Body of pancreas (tissue), 4 donors: ENCODE data around the gene SLC13A4. TPM values are rescaled to one million over a fixed set of nuclear protein-coding genes. Genes with fewer than 3 reads are reported as not detected.
"Not testable (repeated sequence)": the region's sequence is repeated elsewhere in the genome, so short reads cannot be mapped to it uniquely, and the experiment has no call there.

ENCODE experiments used
- ATAC-seq: fragments of 150-250 bp; one replicate; pipeline ENCODE4 v1.9.1; 2016
- DNase-seq, 4 donors: peaks; one replicate each; pipeline ENCODE4 v3.0.0-alpha.2; 2019
- H3K27ac ChIP-seq, 4 donors: fragments of 200-600 bp; sonication (generic); 1 replicate in 3 of 4; 2 replicates in 1 of 4; pipeline versions ENCODE4 v1.5.1 to v1.6.1; 2016 to 2019; ENCODE audit warnings: mild to moderate bottlenecking in 1 of 4, mixed read lengths in 1 of 4, moderate library complexity in 1 of 4
- H3K27me3 ChIP-seq, 2 donors: fragments of 200-600 bp; sonication (generic); one replicate each; pipeline ENCODE4 v1.6.0; 2016; ENCODE audit warnings: mild to moderate bottlenecking in 1 of 2
- H3K36me3 ChIP-seq, 2 donors: fragments of 200-600 bp; sonication (generic); replicated peaks in 1 of 2; 2 replicates each; pipeline ENCODE4 v1.5.1; 2016; ENCODE audit warnings: low read depth in 2 of 2; ENCODE audit not compliant: insufficient read depth in 1 of 2
- H3K4me1 ChIP-seq: fragments of 200-600 bp; sonication (generic); one replicate; pipeline ENCODE4 v1.6.0; 2016
- H3K4me3 ChIP-seq, 2 donors: fragments of 200-600 bp; sonication (generic); 1 replicate in 1 of 2; 2 replicates in 1 of 2; pipeline ENCODE4 v1.5.1; 2016 to 2019
- H3K9me3 ChIP-seq, 3 donors: fragments of 200-600 bp; sonication (generic); 1 replicate in 2 of 3; 2 replicates in 1 of 3; pipeline ENCODE4 v1.5.1; 2016
- CTCF ChIP-seq, 7 experiments: fragments of 450-650 bp in 4 of 7; fragments of 200-600 bp in 3 of 7; sonication (generic) in 3 of 7; IDR thresholded peaks; one replicate each; pipeline ENCODE4 v1.5.1; 2016 to 2019; ENCODE audit warnings: antibody characterized with exemption in 7 of 7
- POLR2A ChIP-seq, 3 donors: fragments of 450-650 bp; IDR thresholded peaks; one replicate each; pipeline ENCODE4 v1.6.1; 2016; ENCODE audit warnings: antibody characterized with exemption in 3 of 3, mild to moderate bottlenecking in 2 of 3
- WGBS, 2 donors: methylation state at CpG; one replicate each; pipeline ENCODE4 v1.1.5; 2017; 5-methylcytosine and 5-hydroxymethylcytosine counted together
- intact Hi-C: fragments of 100-400 bp; cut with DNase I; formaldehyde crosslinking; loops from one replicate; pipeline ENCODE4 v1.15.1; 2023
- total RNA-seq, 2 donors: library from RNA; depleted of rRNA; stranded (reverse); fragments of >200 nt; gene quantifications; one replicate each; pipeline ENCODE4 v1.1.0, GENCODE V29; 2016

SLC13A4 gene
- total RNA-seq, 2 donors from 2014 or later, result not detected

DNA sequence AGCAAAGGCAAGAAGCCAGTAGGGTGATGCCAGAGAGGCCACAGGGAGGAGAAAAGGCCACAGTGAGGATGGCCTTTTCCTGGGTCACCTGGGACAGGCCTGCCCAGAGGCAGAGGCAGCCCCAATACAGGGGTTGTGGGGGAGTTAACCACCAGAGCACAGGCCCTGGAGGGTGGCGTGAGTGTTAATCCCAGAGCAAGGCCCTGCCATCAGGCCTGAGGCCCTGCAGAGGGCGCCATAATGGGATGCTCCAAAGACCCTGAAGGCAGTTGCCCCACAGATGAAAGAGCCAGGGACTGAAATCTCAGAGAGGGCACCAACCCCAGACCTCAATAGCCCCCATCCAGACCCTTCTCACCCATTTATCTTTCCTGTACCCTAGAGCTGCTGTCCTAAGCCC, 23.9 kb downstream of the SLC13A4 start:
- TF ChIP-seq POLR2A (IDR thresholded peaks at IDR 0.05), result no peak
- TF ChIP-seq CTCF (IDR thresholded peaks at IDR 0.05), result no peak
- intact Hi-C loops, result no loop called here
- no peaks in the 10 kb centered on the region for H3K27me3 ChIP-seq
- H3K4me3 ChIP-seq, result no peak overlapping the region
- ATAC-seq (no peak), DNase-seq (no peak)
- no peaks in the 10 kb centered on the region for H3K36me3 ChIP-seq
- H3K9me3 ChIP-seq, result no peaks in the 10 kb centered on the region
- no peaks in the 10 kb centered on the region for H3K4me1 ChIP-seq
- WGBS, 2 donors, result 82% methylated on average over 2 of the region's 2 CpGs; no CpG with 5 or more reads in 1 of the 2 donors
- H3K27ac ChIP-seq, result no peak overlapping the region

DNA sequence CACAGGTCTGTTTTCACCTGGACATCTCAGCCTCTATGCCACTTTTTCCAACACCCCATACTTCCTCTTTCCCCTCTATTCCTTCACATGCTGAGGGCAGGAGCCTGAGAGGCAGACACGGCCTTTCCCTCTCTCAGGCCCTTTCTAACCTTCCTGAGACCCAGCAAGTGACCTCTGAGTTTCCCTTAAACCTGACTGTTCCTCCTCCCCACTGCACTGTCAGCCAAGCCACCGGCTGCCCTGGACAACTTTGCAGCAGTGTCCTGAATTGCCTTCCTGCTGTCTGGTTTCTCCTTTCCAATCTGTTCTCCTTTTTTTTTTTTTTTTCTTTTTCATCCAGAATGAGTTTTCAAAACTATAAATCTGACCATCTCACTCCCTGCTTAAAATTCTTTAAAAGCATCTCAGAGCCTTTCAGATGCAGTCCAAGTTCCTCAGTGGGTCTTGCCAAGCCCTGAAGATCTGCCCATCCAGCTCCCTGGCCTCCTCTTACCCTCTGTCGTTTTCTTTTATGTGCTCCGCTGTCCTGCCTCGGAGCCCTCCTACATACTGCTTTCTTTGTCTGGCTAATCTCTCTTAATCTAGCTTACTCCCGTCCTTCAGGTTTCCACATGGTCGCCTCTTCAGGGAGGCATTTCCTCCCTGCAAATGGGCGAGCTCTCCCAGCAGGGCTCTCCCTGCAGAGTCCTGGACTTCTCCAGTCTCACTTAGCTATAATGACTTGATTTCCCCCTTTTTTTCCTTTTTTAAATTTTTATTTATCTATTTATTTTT, 30.5 kb downstream of the SLC13A4 start:
- Histone ChIP-seq H3K4me3 (no peak overlapping the region), H3K4me1 (no peaks in the 10 kb centered on the region), H3K36me3 (no peaks in the 10 kb centered on the region), H3K27me3 (no peaks in the 10 kb centered on the region), H3K9me3 (no peaks in the 10 kb centered on the region), H3K27ac (no peak overlapping the region)
- DNase-seq (no peak), ATAC-seq (no peak)
- 66 to 77% methylated on average over 8 of the region's 8 CpGs for WGBS, 2 donors
- TF ChIP-seq POLR2A (IDR thresholded peaks at IDR 0.05), result no peak
- TF ChIP-seq CTCF (IDR thresholded peaks at IDR 0.05), result no peak
- intact Hi-C loops, result no loop called here

- H3K27ac ChIP-seq, result no peak overlapping the region
- H3K27me3 ChIP-seq, result no peaks in the 10 kb centered on the region
- intact Hi-C loops, result no loop called here
- DNase-seq, result no peak
- H3K9me3 ChIP-seq, result no peaks in the 10 kb centered on the region
- ATAC-seq, result no peak
- H3K4me3 ChIP-seq, result no peak overlapping the region
- 92 to 96% methylated on average over 4 of the region's 4 CpGs for WGBS, 2 donors
- no peaks in the 10 kb centered on the region for H3K4me1 ChIP-seq
- TF ChIP-seq POLR2A (IDR thresholded peaks at IDR 0.05) (no peak), CTCF (IDR thresholded peaks at IDR 0.05) (no peak)
- peaks cover 0 to 1% of the 10 kb centered on the region in 2 donors for H3K36me3 ChIP-seq
Observed at GRCh38 chr7:135693558-135693957, 34.4 kb downstream of the SLC13A4 start.

DNA sequence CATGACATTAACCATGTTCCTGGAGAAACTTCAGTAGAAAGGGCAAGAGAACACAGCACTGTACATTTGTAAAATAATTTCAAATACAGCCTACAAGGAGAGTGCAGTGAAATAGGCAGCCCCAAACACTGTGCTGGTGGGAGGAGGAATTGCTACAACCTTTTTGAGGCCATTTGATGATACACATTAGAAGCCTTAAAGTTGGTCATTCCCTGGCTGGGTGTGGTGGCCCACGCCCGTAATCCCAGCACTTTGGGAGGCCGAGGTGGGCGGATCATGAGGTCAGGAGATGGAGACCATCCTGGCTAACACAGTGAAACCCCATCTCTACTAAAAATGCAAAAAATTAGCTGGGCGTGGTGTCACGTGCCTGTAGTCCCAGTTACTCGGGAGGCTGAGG, 35.4 kb downstream of the SLC13A4 start:
- WGBS, 2 donors, result 88 to 97% methylated on average over 7 of the region's 7 CpGs
- DNase-seq, H3K4me1 ChIP-seq, H3K27ac ChIP-seq, intact Hi-C loops, H3K9me3 ChIP-seq, H3K4me3 ChIP-seq, H3K36me3 ChIP-seq, H3K27me3 ChIP-seq, ATAC-seq: not testable (repeated sequence)

- H3K27ac ChIP-seq, result no peak overlapping the region
- no peak overlapping the region for H3K4me3 ChIP-seq
- ATAC-seq (no peak), DNase-seq (no peak)
- 53 to 65% methylated on average over 3 of the region's 3 CpGs for WGBS, 2 donors
- no peaks in the 10 kb centered on the region for H3K27me3 ChIP-seq
- H3K36me3 ChIP-seq, result peaks cover 0 to 1% of the 10 kb centered on the region in 2 donors
- no peaks in the 10 kb centered on the region for H3K9me3 ChIP-seq
- H3K4me1 ChIP-seq, result no peaks in the 10 kb centered on the region
- TF ChIP-seq POLR2A (IDR thresholded peaks at IDR 0.05) (no peak), CTCF (IDR thresholded peaks at IDR 0.05) (no peak)
- intact Hi-C loops, result no loop called here
Observed at GRCh38 chr7:135692055-135692454, 35.9 kb downstream of the SLC13A4 start.
